HepG2 (cell line): ENCODE results near the gene IL17C. TPM values are rescaled to one million over a fixed set of nuclear protein-coding genes. Genes with fewer than 3 reads are reported as not detected.

Source experiments
- ARHGAP35 ChIP-seq: sonication (generic); formaldehyde crosslinking; IDR thresholded peaks from 2 replicates; pipeline ENCODE4 v1.9.0; 2022; ENCODE audit warnings: mild to moderate bottlenecking, inconsistent platforms, moderate library complexity, missing genetic modification reagents, borderline replicate concordance
- ATM ChIP-seq: fragments of 450-650 bp; IDR thresholded peaks from 2 replicates; pipeline ENCODE4 v1.7.1; 2017; ENCODE audit warnings: mild to moderate bottlenecking, borderline replicate concordance
- CAMTA2 ChIP-seq: sonication (generic); formaldehyde crosslinking; IDR thresholded peaks from 2 replicates; pipeline ENCODE4 v1.4.0; 2020; ENCODE audit warnings: mild to moderate bottlenecking, missing genetic modification reagents, borderline replicate concordance
- GZF1 ChIP-seq: sonication (generic); formaldehyde crosslinking; IDR thresholded peaks from 2 replicates; pipeline ENCODE4 v1.5.1; 2020; ENCODE audit warnings: mild to moderate bottlenecking, missing genetic modification reagents
- KAT7 ChIP-seq: IDR thresholded peaks from 2 replicates; pipeline ENCODE4 v1.6.1; 2018; ENCODE audit warnings: borderline replicate concordance, missing compliant biosample characterization
- MBD4 ChIP-seq: IDR thresholded peaks from 2 replicates; pipeline ENCODE4 v1.6.1; 2012; ENCODE audit warnings: low read length, inconsistent platforms, borderline replicate concordance
- NFIB ChIP-seq: sonication (generic); formaldehyde crosslinking; IDR thresholded peaks from 2 replicates; pipeline ENCODE4 v1.9.0; 2021; ENCODE audit warnings: missing genetic modification reagents, mild to moderate bottlenecking, borderline replicate concordance
- SIX4 ChIP-seq: sonication (generic); formaldehyde crosslinking; IDR thresholded peaks from 2 replicates; pipeline ENCODE4 v1.4.0; 2020; ENCODE audit warnings: missing genetic modification reagents
- ZBTB38 ChIP-seq: sonication (generic); formaldehyde crosslinking; IDR thresholded peaks from 2 replicates; pipeline ENCODE4 v1.5.1; 2020; ENCODE audit warnings: mild to moderate bottlenecking, missing genetic modification reagents
- ZNF33A ChIP-seq: sonication (generic); formaldehyde crosslinking; IDR thresholded peaks from 2 replicates; pipeline ENCODE4 v1.5.1; 2020; ENCODE audit warnings: missing genetic modification reagents, mild to moderate bottlenecking, moderate library complexity, borderline replicate concordance
- ZNF468 ChIP-seq: sonication (generic); formaldehyde crosslinking; IDR thresholded peaks from 2 replicates; pipeline ENCODE4 v1.8.0; 2022; ENCODE audit warnings: mild to moderate bottlenecking, moderate library complexity, missing genetic modification reagents
- ZNF546 ChIP-seq: sonication (generic); formaldehyde crosslinking; conservative IDR thresholded peaks from 2 replicates; pipeline ENCODE4 v1.8.1; 2023; ENCODE audit warnings: mild to moderate bottlenecking, missing genetic modification reagents
- ZNF564 ChIP-seq: sonication (generic); formaldehyde crosslinking; IDR thresholded peaks from 2 replicates; pipeline ENCODE4 v1.8.1; 2023; ENCODE audit warnings: mild to moderate bottlenecking, missing genetic modification reagents
- ZZZ3 ChIP-seq: sonication (generic); formaldehyde crosslinking; IDR thresholded peaks from 2 replicates; pipeline ENCODE4 v1.4.0; 2020; ENCODE audit warnings: missing genetic modification reagents, mild to moderate bottlenecking, borderline replicate concordance
- polyA plus RNA-seq, 8 experiments: library from polyadenylated mRNA; depleted of rRNA in 3 of 8; stranded (reverse) in 7 of 8; unstranded in 1 of 8; fragments of >200 nt; fragmentation: Illumina TruSeq in 4 of 8; extraction: Trizol in 4 of 8; gene quantifications; 2 replicates each; pipeline versions ENCODE4 v1.2.1 to v1.2.3, GENCODE V29; 2011 to 2016; ENCODE audit warnings: low read depth in 4 of 8, missing spikeins in 1 of 8, mixed read lengths in 1 of 8; ENCODE audit not compliant: insufficient read depth in 1 of 8
- total RNA-seq, 5 experiments: library from RNA; depleted of rRNA; stranded (reverse); fragments of >200 nt; fragmentation: Illumina TruSeq; extraction: Trizol; gene quantifications; 2 replicates each; pipeline ENCODE4 v1.2.3, GENCODE V29; 2016; ENCODE audit warnings: low read depth in 1 of 5
- TF ChIP-seq, protein P1 (sequence below): sonication (generic); formaldehyde crosslinking; IDR thresholded peaks from 2 replicates; pipeline ENCODE4 v1.4.0; 2020; ENCODE audit warnings: missing genetic modification reagents, borderline replicate concordance
- TF ChIP-seq, protein P2 (sequence below): sonication (generic); formaldehyde crosslinking; IDR thresholded peaks from 2 replicates; pipeline ENCODE4 v1.5.0; 2020; ENCODE audit warnings: missing genetic modification reagents
- TF ChIP-seq, protein P3 (sequence below): IDR thresholded peaks from 2 replicates; pipeline ENCODE4 v1.6.1; 2016; ENCODE audit warnings: control low read depth
- TF ChIP-seq, protein P4 (sequence below): sonication (generic); formaldehyde crosslinking; IDR thresholded peaks from 2 replicates; pipeline ENCODE4 v1.4.0; 2020; ENCODE audit warnings: mild to moderate bottlenecking, missing genetic modification reagents
- TF ChIP-seq, protein P5 (sequence below), 2 experiments: fragments of 450-650 bp in 1 of 2; sonication (generic) in 1 of 2; formaldehyde crosslinking; IDR thresholded peaks; 2 replicates each; pipeline versions ENCODE4 v1.5.0 to v1.8.0; 2020 to 2022; ENCODE audit warnings: mild to moderate bottlenecking in 1 of 2, missing genetic modification reagents in 1 of 2

IL17C gene
- total and polyA plus RNA-seq, 2 of the 13 experiments (the other 11 are each of a cell fraction or from before 2014, with no cell fraction given): not detected

DNA sequence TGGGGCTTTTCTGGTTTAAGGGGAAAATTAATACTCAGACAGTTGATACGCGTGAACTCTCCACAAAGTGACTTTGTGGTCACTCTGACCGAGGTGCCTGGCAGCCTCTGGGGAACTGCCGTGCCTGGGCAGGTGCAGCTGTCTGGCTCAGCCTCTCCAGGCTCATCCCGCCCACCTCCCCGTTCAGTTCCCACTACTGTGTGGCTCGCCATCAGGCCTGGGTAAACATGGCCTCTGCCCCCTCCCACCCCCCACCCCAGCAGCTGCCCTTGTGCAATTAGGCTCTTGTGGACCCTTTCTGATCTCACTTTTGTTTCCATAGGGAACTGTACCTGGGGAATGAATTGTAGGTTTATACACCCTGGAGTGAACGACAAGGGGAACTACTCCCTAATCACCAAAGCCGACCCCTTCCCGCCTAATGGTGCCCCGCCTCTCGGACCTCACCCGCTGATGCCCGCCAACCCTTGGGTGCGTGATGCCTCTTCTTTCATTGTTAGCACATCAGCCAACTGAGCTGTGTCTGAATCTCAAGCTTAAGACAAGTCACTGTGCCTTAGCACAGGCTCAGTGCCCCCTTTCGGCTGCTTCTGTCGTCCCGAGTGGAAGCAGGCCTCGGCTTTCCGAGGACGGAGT is 40.4 kb upstream of the IL17C start (continued):
- TF ChIP-seq, protein P1, sequence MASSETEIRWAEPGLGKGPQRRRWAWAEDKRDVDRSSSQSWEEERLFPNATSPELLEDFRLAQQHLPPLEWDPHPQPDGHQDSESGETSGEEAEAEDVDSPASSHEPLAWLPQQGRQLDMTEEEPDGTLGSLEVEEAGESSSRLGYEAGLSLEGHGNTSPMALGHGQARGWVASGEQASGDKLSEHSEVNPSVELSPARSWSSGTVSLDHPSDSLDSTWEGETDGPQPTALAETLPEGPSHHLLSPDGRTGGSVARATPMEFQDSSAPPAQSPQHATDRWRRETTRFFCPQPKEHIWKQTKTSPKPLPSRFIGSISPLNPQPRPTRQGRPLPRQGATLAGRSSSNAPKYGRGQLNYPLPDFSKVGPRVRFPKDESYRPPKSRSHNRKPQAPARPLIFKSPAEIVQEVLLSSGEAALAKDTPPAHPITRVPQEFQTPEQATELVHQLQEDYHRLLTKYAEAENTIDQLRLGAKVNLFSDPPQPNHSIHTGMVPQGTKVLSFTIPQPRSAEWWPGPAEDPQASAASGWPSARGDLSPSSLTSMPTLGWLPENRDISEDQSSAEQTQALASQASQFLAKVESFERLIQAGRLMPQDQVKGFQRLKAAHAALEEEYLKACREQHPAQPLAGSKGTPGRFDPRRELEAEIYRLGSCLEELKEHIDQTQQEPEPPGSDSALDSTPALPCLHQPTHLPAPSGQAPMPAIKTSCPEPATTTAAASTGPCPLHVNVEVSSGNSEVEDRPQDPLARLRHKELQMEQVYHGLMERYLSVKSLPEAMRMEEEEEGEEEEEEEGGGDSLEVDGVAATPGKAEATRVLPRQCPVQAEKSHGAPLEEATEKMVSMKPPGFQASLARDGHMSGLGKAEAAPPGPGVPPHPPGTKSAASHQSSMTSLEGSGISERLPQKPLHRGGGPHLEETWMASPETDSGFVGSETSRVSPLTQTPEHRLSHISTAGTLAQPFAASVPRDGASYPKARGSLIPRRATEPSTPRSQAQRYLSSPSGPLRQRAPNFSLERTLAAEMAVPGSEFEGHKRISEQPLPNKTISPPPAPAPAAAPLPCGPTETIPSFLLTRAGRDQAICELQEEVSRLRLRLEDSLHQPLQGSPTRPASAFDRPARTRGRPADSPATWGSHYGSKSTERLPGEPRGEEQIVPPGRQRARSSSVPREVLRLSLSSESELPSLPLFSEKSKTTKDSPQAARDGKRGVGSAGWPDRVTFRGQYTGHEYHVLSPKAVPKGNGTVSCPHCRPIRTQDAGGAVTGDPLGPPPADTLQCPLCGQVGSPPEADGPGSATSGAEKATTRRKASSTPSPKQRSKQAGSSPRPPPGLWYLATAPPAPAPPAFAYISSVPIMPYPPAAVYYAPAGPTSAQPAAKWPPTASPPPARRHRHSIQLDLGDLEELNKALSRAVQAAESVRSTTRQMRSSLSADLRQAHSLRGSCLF (CRISPR knock-in tag): no peak
- no peak for TF ChIP-seq ARHGAP35 (CRISPR knock-in tag)
- TF ChIP-seq, protein P2, sequence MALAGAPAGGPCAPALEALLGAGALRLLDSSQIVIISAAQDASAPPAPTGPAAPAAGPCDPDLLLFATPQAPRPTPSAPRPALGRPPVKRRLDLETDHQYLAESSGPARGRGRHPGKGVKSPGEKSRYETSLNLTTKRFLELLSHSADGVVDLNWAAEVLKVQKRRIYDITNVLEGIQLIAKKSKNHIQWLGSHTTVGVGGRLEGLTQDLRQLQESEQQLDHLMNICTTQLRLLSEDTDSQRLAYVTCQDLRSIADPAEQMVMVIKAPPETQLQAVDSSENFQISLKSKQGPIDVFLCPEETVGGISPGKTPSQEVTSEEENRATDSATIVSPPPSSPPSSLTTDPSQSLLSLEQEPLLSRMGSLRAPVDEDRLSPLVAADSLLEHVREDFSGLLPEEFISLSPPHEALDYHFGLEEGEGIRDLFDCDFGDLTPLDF (CRISPR knock-in tag): no peak
- no peak for TF ChIP-seq ZNF546 (CRISPR knock-in tag)
- TF ChIP-seq, protein P3, sequence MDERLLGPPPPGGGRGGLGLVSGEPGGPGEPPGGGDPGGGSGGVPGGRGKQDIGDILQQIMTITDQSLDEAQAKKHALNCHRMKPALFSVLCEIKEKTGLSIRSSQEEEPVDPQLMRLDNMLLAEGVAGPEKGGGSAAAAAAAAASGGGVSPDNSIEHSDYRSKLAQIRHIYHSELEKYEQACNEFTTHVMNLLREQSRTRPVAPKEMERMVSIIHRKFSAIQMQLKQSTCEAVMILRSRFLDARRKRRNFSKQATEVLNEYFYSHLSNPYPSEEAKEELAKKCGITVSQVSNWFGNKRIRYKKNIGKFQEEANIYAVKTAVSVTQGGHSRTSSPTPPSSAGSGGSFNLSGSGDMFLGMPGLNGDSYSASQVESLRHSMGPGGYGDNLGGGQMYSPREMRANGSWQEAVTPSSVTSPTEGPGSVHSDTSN (CRISPR knock-in tag): no peak
- TF ChIP-seq, protein P4, sequence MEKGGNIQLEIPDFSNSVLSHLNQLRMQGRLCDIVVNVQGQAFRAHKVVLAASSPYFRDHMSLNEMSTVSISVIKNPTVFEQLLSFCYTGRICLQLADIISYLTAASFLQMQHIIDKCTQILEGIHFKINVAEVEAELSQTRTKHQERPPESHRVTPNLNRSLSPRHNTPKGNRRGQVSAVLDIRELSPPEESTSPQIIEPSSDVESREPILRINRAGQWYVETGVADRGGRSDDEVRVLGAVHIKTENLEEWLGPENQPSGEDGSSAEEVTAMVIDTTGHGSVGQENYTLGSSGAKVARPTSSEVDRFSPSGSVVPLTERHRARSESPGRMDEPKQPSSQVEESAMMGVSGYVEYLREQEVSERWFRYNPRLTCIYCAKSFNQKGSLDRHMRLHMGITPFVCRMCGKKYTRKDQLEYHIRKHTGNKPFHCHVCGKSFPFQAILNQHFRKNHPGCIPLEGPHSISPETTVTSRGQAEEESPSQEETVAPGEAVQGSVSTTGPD (CRISPR knock-in tag): no peak; the same call in 1 of the 2 replicates
- TF ChIP-seq ZNF33A: no peak
- TF ChIP-seq SIX4: no peak
- TF ChIP-seq ZBTB38 (CRISPR knock-in tag): peak; percentile 80
- TF ChIP-seq GZF1 (CRISPR knock-in tag): no peak
- TF ChIP-seq KAT7 (CRISPR knock-in tag): no peak
- TF ChIP-seq CAMTA2 (CRISPR knock-in tag): no peak
- TF ChIP-seq, protein P5, sequence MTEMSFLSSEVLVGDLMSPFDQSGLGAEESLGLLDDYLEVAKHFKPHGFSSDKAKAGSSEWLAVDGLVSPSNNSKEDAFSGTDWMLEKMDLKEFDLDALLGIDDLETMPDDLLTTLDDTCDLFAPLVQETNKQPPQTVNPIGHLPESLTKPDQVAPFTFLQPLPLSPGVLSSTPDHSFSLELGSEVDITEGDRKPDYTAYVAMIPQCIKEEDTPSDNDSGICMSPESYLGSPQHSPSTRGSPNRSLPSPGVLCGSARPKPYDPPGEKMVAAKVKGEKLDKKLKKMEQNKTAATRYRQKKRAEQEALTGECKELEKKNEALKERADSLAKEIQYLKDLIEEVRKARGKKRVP (CRISPR knock-in tag; IDR thresholded peaks at IDR 0.05): no peak
- no peak for TF ChIP-seq ZNF468 (CRISPR knock-in tag)
- TF ChIP-seq ATM: no peak
- no peak for TF ChIP-seq NFIB (CRISPR knock-in tag)
- 0 out of 2 replicates have a peak, but pooled peaks have one; percentile 38 for TF ChIP-seq ZZZ3 (CRISPR knock-in tag)
- TF ChIP-seq MBD4: no peak
- TF ChIP-seq ZNF564 (CRISPR knock-in tag): no peak
